Measurements from ENCODE around the gene SDR42E2. TPM values are rescaled to one million over a fixed set of nuclear protein-coding genes. Genes with fewer than 3 reads are reported as not detected.

Gene SDR42E2
- total and polyA plus RNA-seq, 4 donors: 0.07 TPM; not detected in 3

GRCh38 chr16:22174642-22175041, 12.3 kb downstream of the SDR42E2 start:
- Histone ChIP-seq H3K36me3 (ENCODE audit: control insufficient read depth in 4 of 4, insufficient read depth in 3 of 4, low read depth in 1 of 4, low read length in 3 of 4) (no peaks in the 10 kb centered on the region), H3K4me3 (ENCODE audit: low read depth in 1 of 3, low read length in 3 of 3) (no peak overlapping the region), H3K27me3 (ENCODE audit: control insufficient read depth in 4 of 4, insufficient read depth in 4 of 4, low read length in 3 of 4) (no peaks in the 10 kb centered on the region), H3K9me3 (ENCODE audit: control insufficient read depth in 4 of 4, low read length in 3 of 4) (no peaks in the 10 kb centered on the region), H3K9ac (ENCODE audit: low read depth in 1 of 2, low read length in 2 of 2) (no peak overlapping the region), H3K27ac (ENCODE audit: low read depth in 1 of 2, low read length in 2 of 2) (no peak overlapping the region), H3K4me1 (ENCODE audit: control insufficient read depth in 4 of 4, insufficient read depth in 4 of 4, low read length in 3 of 4) (no peaks in the 10 kb centered on the region)
- TF ChIP-seq NR2F2 (IDR thresholded peaks at IDR 0.05) (no peak), FOXA1 (IDR thresholded peaks at IDR 0.05) (no peak), SP1 (IDR thresholded peaks at IDR 0.05) (no peak), ATF3 (IDR thresholded peaks at IDR 0.05) (no peak), YY1 (IDR thresholded peaks at IDR 0.05) (no peak), FOXA2 (IDR thresholded peaks at IDR 0.05) (no peak), HNF4A (conservative IDR thresholded peaks at IDR 0.05) (no peak), TAF1 (conservative IDR thresholded peaks at IDR 0.05) (no peak), JUND (IDR thresholded peaks at IDR 0.05) (no peak), GABPA (IDR thresholded peaks at IDR 0.05 in 1 of 2, conservative IDR thresholded peaks at IDR 0.05 in 1 of 2) (no peak), ZBTB33 (IDR thresholded peaks at IDR 0.05) (no peak), RAD21 (IDR thresholded peaks at IDR 0.05) (no peak), RXRA (IDR thresholded peaks at IDR 0.05) (no peak), MAX (IDR thresholded peaks at IDR 0.05) (no peak), EGR1 (IDR thresholded peaks at IDR 0.05; ENCODE audit: low read depth in 2 of 2) (no peak), HNF4G (IDR thresholded peaks at IDR 0.05) (no peak)
- TF ChIP-seq, protein P1, sequence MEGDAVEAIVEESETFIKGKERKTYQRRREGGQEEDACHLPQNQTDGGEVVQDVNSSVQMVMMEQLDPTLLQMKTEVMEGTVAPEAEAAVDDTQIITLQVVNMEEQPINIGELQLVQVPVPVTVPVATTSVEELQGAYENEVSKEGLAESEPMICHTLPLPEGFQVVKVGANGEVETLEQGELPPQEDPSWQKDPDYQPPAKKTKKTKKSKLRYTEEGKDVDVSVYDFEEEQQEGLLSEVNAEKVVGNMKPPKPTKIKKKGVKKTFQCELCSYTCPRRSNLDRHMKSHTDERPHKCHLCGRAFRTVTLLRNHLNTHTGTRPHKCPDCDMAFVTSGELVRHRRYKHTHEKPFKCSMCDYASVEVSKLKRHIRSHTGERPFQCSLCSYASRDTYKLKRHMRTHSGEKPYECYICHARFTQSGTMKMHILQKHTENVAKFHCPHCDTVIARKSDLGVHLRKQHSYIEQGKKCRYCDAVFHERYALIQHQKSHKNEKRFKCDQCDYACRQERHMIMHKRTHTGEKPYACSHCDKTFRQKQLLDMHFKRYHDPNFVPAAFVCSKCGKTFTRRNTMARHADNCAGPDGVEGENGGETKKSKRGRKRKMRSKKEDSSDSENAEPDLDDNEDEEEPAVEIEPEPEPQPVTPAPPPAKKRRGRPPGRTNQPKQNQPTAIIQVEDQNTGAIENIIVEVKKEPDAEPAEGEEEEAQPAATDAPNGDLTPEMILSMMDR (IDR thresholded peaks at IDR 0.05; ENCODE audit: low read depth, low read length, missing input control): no peak
- TF ChIP-seq, protein P2, sequence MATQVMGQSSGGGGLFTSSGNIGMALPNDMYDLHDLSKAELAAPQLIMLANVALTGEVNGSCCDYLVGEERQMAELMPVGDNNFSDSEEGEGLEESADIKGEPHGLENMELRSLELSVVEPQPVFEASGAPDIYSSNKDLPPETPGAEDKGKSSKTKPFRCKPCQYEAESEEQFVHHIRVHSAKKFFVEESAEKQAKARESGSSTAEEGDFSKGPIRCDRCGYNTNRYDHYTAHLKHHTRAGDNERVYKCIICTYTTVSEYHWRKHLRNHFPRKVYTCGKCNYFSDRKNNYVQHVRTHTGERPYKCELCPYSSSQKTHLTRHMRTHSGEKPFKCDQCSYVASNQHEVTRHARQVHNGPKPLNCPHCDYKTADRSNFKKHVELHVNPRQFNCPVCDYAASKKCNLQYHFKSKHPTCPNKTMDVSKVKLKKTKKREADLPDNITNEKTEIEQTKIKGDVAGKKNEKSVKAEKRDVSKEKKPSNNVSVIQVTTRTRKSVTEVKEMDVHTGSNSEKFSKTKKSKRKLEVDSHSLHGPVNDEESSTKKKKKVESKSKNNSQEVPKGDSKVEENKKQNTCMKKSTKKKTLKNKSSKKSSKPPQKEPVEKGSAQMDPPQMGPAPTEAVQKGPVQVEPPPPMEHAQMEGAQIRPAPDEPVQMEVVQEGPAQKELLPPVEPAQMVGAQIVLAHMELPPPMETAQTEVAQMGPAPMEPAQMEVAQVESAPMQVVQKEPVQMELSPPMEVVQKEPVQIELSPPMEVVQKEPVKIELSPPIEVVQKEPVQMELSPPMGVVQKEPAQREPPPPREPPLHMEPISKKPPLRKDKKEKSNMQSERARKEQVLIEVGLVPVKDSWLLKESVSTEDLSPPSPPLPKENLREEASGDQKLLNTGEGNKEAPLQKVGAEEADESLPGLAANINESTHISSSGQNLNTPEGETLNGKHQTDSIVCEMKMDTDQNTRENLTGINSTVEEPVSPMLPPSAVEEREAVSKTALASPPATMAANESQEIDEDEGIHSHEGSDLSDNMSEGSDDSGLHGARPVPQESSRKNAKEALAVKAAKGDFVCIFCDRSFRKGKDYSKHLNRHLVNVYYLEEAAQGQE (IDR thresholded peaks at IDR 0.05): no peak
- WGBS: 73% methylated on average over 9 of the region's 9 CpGs
- no peak for DNase-seq (ENCODE audit: low spot score)
